Raji (cell line): ENCODE measurements around the gene SDC4.

Experiments used
- POLR2A ChIP-seq: IDR thresholded peaks from 2 replicates; pipeline ENCODE4 v1.6.1; 2011; ENCODE audit warnings: low read depth, low read length, control low read depth; ENCODE audit not compliant: insufficient read depth

The SDC4 gene

DNA sequence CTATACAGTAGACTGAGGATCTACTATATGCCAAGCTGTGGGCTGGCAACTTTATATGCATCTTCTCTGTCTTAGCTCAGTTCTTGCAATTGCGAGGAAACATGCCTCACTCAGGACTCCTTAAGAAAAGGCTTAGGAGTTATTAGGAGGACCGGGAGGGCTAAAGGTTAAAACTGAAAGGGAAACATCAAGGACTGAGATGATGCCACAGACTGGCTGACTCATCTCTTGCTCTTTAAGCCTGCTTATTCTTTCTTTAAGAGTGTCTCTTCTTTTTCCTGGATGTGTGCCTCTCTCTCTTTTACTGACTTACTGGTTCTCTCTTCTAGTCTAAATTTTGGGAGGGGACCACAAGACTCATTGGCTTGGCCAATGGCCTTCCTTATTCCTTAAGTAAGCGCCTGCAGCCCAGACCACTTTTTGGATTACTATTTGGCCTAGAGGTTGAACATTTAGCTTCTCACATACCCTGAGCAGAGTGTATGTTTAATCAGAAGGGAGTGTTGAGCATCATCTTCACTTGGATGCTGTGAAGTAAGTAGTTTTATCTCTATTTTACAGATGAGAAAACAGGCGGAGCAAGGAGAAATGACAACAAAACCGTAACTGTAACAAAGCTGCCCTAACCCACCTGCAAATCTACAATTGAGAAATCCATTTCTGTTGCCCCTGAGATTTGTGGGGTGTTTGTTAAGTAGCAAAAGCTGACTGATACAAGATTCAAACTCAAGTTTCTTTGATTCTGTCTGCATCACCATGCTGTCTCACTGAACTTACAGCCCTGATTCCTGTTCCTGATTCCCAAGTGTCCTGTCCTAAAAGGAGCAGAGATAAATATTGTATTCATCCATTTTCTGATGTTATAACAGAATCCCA is 7.2 kb upstream of the SDC4 start:
- TF ChIP-seq POLR2A = no peak

DNA sequence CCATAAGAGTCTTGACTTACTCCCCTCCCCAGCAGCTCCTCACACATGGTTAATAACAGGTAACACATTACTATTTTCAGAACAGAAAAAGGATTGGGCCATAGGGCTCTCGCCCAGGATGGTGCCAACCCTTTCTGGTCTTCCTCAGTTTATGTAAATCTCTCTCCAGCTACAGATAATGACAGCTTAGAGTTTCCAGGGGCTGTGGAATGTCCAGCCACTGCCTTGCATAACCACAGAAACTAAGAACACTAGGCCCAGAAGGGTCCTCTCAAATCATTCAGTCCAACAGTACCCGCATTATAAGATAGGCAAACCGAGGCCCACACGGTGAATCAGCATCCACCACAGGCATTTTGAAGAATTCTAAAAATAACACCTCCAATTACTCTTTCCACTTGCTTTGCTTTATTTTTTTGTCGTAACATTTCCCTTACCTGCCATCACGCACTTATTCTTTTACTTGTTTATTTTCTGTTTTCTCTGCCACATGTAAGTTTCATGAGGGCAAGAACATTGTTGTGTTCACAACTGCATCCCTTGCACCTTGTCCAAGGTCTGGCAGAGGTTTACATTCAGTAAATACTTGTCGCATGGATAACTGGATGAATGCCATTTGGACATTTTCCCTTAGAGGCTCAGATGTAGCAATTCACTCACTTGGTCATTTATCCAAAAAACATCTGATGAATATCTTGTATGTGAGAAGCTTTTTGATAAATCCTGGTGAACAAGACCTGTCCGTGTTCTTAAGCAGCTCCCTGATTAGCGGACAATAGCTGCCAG is 6.4 kb upstream of the SDC4 start:
- TF ChIP-seq POLR2A = no peak

DNA sequence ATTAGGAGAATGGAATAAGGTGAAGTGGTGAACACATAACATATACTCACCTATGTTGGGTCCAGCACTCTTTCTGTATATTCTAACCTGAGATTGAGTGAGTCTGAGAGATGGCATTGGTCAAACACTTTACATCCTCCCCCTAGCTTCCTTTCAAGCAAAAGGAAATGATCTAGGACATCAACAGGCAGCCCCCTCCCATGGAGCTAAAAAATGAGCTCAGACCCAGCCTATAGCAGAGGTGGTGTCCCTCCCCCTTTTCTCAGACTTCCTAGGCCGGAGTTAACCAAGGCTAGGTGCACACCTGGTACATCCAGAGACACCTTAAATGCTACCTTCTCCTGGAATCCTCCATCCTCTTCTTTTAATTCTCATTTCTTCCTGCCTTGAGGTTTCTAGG is 5.5 kb upstream of the SDC4 start:
- TF ChIP-seq POLR2A = no peak

DNA sequence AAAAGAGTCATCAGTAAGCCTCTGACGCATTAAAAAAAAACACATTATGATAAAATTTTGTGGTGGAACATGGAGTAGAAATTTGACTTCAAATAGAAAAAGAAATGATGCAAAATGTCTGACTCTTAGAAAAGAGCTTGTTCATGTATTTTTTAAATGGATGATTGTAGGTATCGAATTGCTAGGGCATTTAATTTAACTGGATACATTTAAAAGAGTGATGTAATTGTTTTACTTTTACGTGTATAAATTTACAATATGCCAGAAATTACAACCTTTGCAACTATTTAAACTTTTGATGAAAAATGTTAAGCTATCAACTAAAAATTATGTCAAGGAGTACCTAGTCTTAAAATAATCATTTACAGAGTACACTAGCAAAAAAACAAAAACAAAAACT is 4.5 kb upstream of the SDC4 start:
- TF ChIP-seq POLR2A = no peak

DNA sequence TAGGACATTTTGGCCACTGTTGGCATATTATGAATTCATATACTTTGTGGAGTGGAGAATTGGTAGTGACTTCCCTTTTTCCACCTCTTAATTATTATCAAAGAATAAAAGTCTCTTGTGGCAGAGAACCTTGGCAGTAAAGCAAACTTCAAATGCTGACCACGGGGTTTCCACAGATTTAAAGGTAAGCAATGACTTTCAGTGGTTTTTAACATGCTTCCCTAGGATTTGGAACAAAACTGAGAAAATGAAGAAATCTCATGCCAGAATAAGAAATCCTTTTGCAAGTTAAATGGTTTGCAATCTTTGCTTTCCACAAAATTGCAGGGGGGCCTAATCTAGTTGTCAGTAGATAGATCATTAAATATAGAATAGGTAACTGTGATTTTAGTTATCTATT is 2.0 kb upstream of the SDC4 start:
- TF ChIP-seq POLR2A = no peak

DNA sequence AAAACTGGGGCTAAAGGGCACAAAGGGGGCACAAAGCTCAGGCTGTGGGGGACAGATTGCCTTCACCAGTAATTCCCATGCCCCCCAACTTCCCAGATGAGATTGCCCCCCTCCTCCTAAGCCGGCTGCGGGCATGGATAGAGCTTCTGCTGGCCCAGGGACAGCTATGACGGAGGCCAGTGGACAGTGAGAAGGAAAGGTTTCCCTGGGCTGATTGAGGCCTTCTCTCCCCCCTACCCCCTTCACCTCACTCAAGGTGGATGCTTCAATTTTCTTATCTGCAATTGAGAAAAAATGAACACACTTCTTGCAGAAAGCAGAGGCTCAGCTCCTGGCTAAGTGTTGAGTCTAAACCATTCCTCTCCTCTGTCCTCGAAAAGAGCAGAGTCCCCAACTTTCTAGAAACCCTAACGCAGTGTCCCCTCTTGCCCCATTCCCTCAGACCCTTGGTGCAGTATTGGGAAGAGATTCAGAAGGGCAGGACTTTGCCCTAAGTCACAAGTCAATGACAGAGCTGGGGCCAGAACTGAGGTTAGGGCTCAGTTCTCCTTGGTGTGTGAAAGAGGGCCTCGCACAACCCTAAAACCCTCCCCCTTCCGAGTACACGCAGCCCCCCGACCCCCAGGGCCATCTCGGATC is 808 bp downstream of the SDC4 start:
- no peak for TF ChIP-seq POLR2A

DNA sequence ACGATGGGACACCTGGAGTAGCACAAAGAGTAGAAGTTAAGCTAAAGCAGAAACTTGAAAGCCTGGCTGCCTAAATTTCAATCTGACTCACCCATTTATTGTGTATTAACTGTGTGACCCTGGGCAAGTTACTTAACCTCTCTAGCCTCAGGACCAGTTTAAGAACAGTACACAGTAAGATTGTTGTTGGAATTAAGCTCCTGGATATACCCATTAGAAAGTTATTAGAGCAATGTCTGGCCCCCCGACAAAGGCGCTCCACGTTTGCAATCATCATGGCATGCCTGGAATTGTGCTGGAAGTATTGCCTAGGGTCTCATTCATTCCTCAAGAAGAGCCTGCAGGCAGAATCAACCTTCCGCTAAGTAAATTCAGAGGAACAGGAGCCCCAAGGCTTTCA is 1.4 kb downstream of the SDC4 start:
- TF ChIP-seq POLR2A = no peak

DNA sequence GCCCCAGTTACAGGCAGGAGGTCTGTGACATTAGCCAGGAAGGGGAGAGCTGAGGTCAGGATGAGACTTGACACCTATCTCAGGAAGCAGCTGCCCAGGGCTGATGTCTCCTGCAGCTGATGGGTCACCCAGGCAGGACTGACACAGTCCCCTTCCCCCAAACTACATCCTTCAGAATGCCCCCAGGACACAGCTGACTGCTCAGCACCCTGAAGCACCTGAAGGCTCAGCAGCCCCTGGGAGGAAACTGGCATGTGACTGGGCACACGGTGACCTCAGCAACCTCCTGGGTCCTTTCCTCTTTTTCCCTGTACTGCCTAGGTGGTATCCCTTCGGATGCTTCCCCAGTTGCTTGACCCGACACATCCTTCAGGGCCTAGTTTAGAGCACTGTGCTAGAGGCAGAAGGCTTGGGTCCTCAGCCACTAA is 1.9 kb downstream of the SDC4 start:
- no peak for TF ChIP-seq POLR2A

DNA sequence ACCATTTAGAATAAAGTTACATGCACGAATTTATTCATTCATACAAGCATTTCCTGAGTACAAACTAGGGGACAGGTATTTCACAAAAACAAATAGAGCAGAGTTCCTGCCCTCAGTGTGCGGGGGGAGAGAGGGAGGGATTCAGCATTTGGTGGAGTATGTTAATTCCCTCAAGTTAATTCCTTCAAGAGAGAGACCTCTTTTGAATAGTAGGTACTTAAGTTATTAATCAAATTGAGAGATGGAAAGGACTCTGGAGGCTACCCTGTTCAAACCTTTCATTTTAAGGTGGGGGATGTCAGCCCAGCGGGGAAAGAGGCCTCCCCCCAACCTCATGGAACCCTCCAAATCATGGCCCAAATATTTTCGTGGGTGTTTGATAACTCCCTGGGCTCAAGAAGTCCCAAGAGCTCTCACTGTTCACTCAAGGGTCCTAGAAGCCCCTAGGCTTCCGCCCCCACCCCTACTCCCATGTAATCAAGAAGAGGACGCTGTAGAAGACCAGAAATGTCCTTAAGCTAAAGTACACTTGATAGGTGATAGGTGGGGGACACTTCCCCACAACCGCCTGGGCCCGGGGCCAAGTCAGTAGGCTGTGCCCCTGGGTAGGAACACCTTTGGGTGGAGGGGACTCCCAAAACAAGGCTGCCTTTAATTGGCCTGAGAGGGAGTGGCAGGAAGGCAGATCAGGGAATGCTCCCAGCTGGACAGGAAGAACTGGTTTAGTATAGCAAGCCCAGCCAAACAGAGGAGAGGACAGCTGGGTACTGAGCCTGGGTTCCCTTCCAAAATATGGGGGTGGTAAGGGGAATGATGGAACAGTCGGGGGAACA is 2.9 kb downstream of the SDC4 start:
- no peak for TF ChIP-seq POLR2A

DNA sequence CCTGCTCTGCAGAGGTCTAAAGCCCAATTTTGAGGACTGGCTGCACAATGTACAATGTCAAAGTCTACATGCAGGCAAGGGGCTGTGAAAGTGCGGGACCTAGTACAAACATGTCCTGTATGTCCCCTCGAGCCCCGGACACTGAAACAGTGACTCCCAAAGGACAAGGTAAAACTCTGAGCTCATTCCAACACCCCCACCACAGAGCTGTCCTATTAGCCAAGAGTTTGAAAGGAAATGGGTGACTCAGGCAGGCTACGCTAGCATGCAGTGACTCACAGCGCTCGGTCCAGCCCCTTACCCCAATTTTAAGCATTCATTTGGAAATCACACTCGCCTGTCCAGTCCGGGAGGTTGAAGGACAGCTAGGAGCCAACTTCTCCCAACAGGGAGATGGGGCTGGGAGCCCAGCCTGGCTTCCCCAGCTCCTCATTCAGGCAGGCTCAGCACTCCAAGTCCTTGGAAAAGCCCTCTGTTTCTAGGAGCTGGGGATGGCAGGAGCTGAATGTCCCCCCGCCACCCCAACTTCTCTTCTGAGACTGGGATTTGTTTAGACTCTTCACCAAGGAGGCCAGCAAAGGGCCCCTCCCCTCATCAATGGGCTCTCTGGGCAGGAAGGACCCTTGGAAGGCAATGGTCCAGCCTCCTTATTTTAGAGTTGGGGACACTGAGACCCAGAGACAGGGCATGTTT is 3.9 kb downstream of the SDC4 start:
- no peak for TF ChIP-seq POLR2A

DNA sequence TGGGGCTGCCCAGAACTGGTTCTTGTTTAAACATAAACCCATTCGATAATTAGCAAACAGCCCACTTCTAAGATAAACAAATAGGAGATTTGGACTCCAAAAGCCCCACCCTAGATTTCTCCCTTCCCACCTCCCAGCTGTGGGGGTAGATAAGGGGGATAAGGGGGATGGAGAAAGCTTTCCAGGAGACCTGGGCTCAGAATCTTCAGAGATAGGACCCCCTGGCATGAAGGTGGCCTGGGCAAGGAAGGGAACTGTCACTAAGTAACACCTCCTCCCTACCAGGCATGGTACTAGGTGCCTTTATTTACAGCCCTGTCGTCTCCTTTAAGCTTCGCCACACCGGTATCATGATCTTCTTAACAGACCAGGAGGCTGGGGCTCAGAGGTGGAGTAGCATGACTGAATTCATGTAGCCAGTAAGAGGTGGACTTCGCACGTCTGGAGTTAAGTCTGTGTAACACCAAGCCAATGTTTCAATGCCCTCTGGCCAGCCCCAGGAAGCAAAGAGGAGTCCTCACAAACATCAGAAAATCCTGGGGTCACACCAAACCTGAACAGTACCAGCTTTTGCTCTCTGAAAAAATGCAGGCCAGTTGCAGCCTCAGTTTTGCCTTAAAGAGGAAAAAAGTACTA is 4.6 kb downstream of the SDC4 start:
- no peak for TF ChIP-seq POLR2A

DNA sequence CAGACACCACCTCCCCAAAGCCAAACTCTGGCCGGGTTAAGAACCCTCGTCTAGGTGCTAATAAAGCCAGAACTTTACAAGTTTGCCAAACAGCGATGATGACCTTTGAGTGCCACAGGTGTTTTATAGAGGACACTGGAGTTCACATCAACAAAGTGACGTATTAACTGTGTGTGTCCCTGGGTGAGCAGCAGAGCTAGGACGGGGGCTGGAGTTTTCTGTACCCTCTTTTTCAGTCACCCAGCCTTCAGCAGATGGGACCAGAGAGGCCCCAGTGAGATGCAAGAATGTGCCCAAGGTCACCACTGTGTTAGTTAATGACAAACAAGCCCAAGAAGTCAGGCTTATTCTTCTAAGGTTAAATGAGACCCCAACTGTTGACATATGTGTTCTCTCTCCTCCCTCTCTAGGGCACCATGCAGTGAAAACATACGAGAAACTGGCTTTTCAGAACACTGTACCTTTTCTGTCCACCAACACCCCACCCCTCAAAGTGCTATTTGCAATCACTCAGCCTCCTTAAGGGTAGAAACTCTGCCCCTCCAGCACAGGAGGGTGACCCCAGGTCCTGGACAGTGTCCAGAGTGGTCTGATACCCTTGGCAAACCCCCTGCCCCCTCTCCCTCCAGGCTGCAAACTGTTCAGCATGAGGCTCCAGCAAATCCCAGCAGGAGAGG is 5.2 kb downstream of the SDC4 start:
- TF ChIP-seq POLR2A = no peak
